SH-SY5Y (cell line): ENCODE results near the gene CPLX1.

Experiments
- GATA2 ChIP-seq: IDR thresholded peaks from 2 replicates; pipeline ENCODE4 v1.6.1; 2011; ENCODE audit warnings: mild to moderate bottlenecking, low read depth, low read length
- GATA3 ChIP-seq: IDR thresholded peaks from 2 replicates; pipeline ENCODE4 v1.6.1; 2011; ENCODE audit warnings: low read depth, mild to moderate bottlenecking, low read length, moderate library complexity

CPLX1 gene

DNA sequence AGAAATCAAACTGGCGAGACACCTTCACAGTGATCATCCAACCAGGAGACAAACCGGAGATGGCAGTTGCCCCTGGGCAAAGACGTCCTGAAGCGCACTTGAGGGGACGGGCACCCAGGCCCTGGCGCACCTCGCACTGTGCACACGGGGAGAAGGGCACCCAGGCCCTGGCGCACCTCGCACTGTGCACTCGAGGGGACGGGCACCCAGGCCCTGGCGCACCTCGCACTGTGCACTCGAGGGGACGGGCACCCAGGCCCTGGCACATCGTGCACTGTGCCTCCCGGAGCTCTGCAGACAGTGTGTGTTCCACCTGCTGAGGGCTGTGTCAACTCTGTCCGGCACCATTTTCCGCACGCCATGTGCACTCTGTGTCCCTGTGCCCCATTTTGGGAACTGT, 34.6 kb upstream of the CPLX1 start:
- TF ChIP-seq GATA3 = no peak
- no peak for TF ChIP-seq GATA2

- TF ChIP-seq GATA2 (no peak), GATA3 (no peak)
Measured at GRCh38 chr4:859496-859895, 33.6 kb upstream of the CPLX1 start.

DNA sequence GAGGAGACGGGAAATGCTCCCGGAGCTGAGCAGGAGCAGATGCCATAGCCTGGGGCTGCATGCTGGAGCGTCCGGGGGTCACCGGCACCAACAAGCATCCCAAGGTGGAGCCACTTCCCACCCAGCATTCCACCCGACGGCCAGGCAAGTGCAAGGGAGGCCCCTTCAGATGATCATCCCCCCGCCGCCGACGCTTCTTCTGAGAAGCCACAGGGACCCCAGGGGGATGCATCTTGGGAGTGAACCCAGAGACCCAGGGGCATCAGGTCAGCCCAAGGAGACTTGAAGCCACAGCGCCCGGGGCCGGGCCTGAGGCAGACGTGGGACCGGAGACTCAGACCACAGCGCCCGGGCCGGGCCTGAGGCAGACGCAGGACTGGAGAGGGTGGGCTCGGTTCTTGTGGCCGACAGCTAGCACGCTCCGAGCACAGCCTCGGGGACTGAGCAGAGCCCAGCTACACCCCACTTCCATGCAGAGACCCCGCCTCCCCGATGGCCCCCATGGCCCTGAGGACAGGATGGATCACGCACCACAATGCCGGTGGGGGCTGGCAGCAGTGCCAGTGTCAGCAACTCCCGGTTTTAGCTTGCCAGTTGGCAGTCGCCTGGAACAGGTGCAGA, 33.0 kb upstream of the CPLX1 start:
- TF ChIP-seq GATA3 (no peak), GATA2 (no peak)

- TF ChIP-seq GATA3 (no peak), GATA2 (no peak)
Measured at GRCh38 chr4:858041-858481, 32.1 kb upstream of the CPLX1 start.

DNA sequence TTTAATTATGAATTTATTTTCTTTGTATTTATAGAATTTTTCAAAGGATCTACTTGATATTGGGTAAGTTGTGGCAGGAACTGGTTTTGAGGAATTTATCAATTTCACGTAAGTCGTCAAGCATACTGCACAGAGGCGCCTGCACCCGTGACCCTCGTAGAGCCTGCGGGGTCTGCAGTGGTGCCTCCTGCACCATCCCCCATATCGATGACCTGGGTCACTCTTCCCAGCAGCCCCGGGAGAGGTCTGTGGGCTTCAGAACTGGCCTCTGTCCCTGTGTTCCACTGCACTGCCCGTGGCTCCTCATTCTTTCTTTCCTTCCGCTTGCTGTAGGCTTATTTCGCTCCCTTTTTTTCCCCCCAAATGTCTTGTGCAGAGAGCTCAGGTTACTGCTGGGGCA, 31.5 kb upstream of the CPLX1 start:
- TF ChIP-seq GATA2 = no peak
- TF ChIP-seq GATA3 = no peak

DNA sequence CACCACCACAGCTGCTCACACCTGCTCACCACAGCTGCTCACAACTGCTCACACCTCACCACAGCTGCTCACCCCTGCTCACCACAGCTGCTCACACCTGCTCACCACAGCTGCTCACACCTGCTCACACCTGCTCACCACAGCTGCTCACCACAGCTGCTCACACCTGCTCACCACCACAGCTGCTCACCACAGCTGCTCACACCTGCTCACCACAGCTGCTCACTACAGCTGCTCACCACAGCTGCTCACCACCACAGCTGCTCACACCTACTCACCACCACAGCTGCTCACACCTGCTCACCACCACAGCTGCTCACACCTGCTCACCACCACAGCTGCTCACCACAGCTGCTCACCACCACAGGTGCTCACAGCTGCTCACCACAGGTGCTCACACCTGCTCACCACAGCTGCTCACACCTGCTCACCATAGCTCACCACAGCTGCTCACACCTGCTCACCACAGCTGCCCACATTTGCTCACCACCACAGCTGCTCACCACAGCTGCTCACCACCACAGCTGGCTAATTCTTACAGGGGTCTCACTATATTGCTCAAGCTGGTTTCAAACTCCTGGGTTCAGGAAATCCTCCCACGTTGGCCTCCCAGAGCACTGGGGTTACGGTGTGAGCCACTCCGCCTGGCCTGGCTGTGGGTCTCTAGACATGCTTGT, 30.4 kb upstream of the CPLX1 start:
- no peak for TF ChIP-seq GATA2
- TF ChIP-seq GATA3 = no peak

DNA sequence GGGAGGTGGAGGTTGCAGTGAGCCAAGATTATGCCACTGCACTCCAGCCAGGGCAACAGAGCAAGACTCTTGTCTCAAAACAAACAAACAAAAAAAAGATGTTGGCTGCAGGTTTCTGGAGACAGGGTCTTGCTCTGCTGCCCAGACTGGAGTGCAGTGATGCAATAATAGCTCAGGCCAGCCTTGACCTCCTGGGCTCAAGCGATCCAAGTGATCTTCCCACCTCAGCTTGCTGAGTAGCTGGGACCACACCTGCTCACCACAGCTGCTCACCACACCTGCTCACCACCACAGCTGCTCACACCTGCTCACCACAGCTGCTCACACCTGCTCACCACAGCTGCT, 29.9 kb upstream of the CPLX1 start:
- TF ChIP-seq GATA2 = no peak
- no peak for TF ChIP-seq GATA3

DNA sequence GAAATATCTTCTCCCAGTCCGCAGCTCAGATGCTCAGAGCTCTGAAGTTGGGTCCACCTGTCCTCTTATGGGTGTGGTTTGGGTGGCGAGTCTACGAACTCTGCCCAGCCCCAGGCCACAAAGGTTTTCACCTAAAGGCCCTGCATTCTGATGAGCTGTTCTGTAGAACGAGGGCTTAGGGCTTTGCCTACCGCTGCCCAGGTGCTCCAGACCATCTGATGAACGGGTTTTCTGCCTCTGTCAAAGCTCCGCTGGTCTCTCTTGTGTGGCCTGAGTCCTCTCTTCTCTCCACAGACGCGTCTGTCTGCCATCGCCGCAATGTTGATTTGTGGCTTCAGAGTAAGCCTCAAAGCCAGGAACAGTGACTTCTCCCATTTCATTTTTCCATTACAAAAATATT, 28.4 kb upstream of the CPLX1 start:
- TF ChIP-seq GATA3 = no peak
- TF ChIP-seq GATA2 = no peak

- TF ChIP-seq GATA3 (no peak), GATA2 (no peak)
Measured at GRCh38 chr4:853416-853781, 27.5 kb upstream of the CPLX1 start.

DNA sequence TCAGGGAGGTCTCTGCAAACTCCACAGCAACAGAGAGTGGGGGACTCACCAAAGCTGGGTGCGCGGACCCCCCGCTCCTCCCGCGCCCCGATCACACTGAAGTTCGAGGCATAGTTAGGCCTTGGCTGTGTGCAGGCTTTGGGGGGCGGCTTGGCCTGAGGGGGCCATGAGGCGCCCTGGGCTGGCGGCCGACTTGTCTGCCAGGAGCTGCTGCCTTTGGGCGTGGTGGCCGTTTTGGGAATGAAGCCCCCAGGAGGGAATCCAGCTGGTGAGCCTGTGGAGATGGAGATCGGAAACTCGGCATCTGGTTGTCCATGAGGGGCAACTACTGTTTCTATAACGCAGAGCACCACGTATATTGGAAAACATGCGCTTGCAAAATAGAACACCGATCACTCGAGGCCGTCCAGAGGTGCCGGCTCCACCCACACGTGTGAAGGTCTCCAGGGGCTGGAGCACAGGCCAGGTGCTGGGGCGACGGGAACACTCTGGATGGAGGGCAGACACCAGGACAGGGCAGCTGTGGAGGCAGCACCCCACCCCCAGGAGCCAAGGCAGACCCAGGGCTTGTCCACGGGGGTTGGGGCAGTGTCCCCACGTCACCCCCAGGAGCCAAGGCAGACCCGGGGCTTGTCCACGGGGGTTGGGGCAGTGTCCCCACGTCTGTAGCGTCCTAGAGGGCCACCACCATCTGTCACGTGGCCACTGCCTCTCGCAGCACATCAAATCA, 25.9 kb upstream of the CPLX1 start:
- TF ChIP-seq GATA3 (no peak), GATA2 (no peak)

DNA sequence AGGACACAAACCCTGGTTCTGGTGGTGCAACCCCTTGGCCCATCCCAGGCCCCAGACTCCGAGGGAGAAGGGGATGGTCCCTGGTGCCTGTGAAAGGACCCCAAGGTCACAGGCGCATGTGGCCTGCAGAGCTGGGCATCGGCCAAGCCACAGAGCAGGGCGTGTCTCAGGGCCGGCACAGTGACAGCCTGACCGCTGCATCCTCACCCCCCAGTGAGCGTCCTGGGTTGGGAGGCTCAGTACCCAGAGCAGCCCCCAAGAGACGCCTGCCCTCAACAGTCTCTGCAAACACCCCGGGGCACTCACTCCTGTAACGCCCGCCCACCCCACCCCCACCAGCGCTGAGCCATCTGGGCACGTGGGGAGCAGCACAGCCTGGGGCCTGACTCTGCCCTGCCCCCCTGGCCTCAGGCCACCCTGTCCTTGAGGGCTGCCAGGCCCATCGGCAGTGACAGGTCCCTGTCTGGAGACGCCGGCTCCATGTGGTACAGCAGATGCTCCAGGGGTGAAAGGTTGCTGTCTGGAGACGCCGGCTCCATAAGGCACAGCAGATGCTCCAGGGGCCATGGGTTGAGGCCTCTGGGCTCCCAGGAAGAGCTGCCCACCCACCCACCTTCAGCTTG, 24.5 kb upstream of the CPLX1 start:
- TF ChIP-seq GATA2 = no peak

GRCh38 chr4:849478-850175, 23.7 kb upstream of the CPLX1 start:
- no peak for TF ChIP-seq GATA3
- no peak for TF ChIP-seq GATA2

DNA sequence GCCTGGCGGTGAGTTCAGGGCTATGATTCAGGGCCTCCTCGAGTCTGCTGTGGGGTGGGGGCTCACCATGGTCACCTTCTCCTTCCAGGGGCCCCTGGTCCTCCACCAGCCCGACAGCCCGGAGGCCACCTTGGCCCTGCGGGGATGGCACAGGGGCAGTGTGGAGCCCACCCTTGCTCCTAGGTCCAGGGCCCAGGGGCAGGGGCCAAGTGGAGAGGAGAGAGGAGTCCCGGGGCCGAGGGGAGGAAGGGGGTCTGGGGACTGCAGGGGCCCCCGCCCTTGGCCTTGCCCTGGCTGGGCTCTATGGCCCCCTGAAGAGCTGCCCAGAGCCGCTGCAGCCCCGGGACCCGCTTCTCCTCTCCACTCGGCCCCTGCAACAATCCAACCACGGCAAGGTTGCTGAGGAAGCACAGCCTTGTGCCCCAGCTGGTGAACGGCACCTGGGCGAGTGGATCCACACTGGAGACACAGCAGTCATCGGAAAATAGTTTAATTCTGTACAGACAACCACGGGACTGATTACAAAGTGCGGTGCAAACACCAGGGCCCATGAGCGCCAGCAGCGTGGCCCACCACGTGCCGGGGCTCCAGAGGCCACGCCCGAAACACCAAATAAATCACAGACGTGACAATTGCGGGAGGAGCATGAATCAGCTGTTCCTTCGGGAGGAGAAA, 23.0 kb upstream of the CPLX1 start:
- no peak for TF ChIP-seq GATA2
- TF ChIP-seq GATA3 = no peak

GRCh38 chr4:848307-848691, 22.4 kb upstream of the CPLX1 start:
- TF ChIP-seq GATA2 (no peak), GATA3 (no peak)

- TF ChIP-seq GATA3 (no peak), GATA2 (no peak)
Measured at GRCh38 chr4:845836-846251, 19.9 kb upstream of the CPLX1 start.
